OCI-LY7 (cell line): ENCODE results near the gene SLC9A3.

Experiments
- EZH2phosphoT487 ChIP-seq: fragments of 200-600 bp; sonication (generic); IDR thresholded peaks from 2 replicates; pipeline ENCODE4 v1.6.1; 2018; ENCODE audit warnings: low read depth, borderline replicate concordance, mild to moderate bottlenecking, mixed run types, antibody characterized with exemption, low read length, moderate library complexity, mixed read lengths
- TF ChIP-seq, protein P1 (sequence below): fragments of 200-600 bp; sonication (generic); conservative IDR thresholded peaks from 2 replicates; pipeline ENCODE4 v1.5.1; 2014; ENCODE audit warnings: mild to moderate bottlenecking, antibody characterized with exemption, low read length, moderate library complexity, mixed read lengths

- TF ChIP-seq EZH2phosphoT487, result no peak
- TF ChIP-seq, protein P1, sequence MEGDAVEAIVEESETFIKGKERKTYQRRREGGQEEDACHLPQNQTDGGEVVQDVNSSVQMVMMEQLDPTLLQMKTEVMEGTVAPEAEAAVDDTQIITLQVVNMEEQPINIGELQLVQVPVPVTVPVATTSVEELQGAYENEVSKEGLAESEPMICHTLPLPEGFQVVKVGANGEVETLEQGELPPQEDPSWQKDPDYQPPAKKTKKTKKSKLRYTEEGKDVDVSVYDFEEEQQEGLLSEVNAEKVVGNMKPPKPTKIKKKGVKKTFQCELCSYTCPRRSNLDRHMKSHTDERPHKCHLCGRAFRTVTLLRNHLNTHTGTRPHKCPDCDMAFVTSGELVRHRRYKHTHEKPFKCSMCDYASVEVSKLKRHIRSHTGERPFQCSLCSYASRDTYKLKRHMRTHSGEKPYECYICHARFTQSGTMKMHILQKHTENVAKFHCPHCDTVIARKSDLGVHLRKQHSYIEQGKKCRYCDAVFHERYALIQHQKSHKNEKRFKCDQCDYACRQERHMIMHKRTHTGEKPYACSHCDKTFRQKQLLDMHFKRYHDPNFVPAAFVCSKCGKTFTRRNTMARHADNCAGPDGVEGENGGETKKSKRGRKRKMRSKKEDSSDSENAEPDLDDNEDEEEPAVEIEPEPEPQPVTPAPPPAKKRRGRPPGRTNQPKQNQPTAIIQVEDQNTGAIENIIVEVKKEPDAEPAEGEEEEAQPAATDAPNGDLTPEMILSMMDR, result no peak
These were observed 10.2 kb downstream of the SLC9A3 start for GRCh38 chr5:514101-514485.
